Measurements from ENCODE around the gene METAP2.

DNA sequence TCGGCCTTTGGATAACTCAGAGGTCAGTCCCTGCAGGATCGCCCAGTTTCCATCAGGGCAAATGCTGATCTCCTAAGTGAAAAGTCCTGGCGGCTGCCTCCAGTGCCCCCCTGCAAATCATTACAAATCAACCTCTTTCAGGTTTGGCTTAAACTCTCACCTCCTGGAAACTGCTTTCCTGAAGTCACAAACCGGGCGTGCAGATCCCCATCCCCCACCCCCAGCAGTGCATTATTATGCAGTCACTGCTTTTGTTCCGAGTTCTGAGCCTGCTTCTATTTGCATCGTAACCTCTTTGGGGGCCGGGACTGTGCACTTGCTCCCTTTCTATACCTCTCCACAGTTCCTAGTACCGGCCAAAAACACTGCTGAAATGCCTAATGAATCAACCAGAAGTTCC lies 77.4 kb downstream of the METAP2 start, which contains the start of gene USP44:
- TF ChIP-seq, protein P1, sequence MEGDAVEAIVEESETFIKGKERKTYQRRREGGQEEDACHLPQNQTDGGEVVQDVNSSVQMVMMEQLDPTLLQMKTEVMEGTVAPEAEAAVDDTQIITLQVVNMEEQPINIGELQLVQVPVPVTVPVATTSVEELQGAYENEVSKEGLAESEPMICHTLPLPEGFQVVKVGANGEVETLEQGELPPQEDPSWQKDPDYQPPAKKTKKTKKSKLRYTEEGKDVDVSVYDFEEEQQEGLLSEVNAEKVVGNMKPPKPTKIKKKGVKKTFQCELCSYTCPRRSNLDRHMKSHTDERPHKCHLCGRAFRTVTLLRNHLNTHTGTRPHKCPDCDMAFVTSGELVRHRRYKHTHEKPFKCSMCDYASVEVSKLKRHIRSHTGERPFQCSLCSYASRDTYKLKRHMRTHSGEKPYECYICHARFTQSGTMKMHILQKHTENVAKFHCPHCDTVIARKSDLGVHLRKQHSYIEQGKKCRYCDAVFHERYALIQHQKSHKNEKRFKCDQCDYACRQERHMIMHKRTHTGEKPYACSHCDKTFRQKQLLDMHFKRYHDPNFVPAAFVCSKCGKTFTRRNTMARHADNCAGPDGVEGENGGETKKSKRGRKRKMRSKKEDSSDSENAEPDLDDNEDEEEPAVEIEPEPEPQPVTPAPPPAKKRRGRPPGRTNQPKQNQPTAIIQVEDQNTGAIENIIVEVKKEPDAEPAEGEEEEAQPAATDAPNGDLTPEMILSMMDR (IDR thresholded peaks at IDR 0.05; ENCODE audit: control extremely low read depth in 1 of 3, insufficient read depth in 1 of 3, low read depth in 1 of 3, low read length in 3 of 3), result no peak
- TF ChIP-seq CEBPB (IDR thresholded peaks at IDR 0.05; ENCODE audit: low read depth, low read length), result no peak
- peak in 1 of 2 experiments; percentile 91; a peak in 1 of 3 replicates for TF ChIP-seq EP300 (IDR thresholded peaks at IDR 0.05; ENCODE audit: borderline replicate concordance in 1 of 2, low read depth in 2 of 2, low read length in 2 of 2)
- TF ChIP-seq CREB1 (IDR thresholded peaks at IDR 0.05), result peak; percentile 55; the same call in 1 of the 2 replicates
- TF ChIP-seq POLR2A (IDR thresholded peaks at IDR 0.05; ENCODE audit: control extremely low read depth in 1 of 2, low read depth in 2 of 2, low read length in 2 of 2), result peak; percentile 85 to 87
- TF ChIP-seq PHF8 (conservative IDR thresholded peaks at IDR 0.05; ENCODE audit: low read depth, low read length), result peak; percentile 44; the same call in 1 of the 2 replicates
- peak; percentile 68; the same call in 1 of the 2 replicates for TF ChIP-seq POLR2AphosphoS5 (IDR thresholded peaks at IDR 0.05; ENCODE audit: low read depth, low read length)
- TF ChIP-seq EZH2 (IDR thresholded peaks at IDR 0.05; ENCODE audit: low read depth, low read length, severe bottlenecking), result no peak
- TF ChIP-seq TCF12 (IDR thresholded peaks at IDR 0.05; ENCODE audit: low read depth, low read length), result peak; percentile 65; the same call in 1 of the 2 replicates
- peak; percentile 93 for TF ChIP-seq ASH2L (IDR thresholded peaks at IDR 0.05; ENCODE audit: low read length)
- TF ChIP-seq, protein P2, sequence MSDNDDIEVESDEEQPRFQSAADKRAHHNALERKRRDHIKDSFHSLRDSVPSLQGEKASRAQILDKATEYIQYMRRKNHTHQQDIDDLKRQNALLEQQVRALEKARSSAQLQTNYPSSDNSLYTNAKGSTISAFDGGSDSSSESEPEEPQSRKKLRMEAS (IDR thresholded peaks at IDR 0.05), result peak; percentile 31; the same call in 1 of the 2 replicates
- peak; percentile 56; the same call in 1 of the 2 replicates for TF ChIP-seq CHD1 (IDR thresholded peaks at IDR 0.05; ENCODE audit: low read depth, low read length)
- TF ChIP-seq BCL11A (IDR thresholded peaks at IDR 0.05; ENCODE audit: low read depth in 2 of 2, low read length in 2 of 2), result peak in 1 of 2 experiments; percentile 33

All from H1 (cell line).